Breast epithelium (tissue), 4 donors: Measurements from ENCODE around the gene HEXD. TPM values are rescaled to one million over a fixed set of nuclear protein-coding genes. Genes with fewer than 3 reads are reported as not detected.
A peak's percentile ranks its signal among the peaks of the same experiment; 100 is the strongest.
"Not testable (repeated sequence)": the region's sequence is repeated elsewhere in the genome, so short reads cannot be mapped to it uniquely, and the experiment has no call there.

Experiments
- DNase-seq, 2 donors: peaks; one replicate each; pipeline ENCODE4 v3.0.0-alpha.2; 2019; ENCODE audit warnings: low spot score in 2 of 2
- H3K27ac ChIP-seq, 2 donors: fragments of 200-600 bp; sonication (generic) in 1 of 2; one replicate each; pipeline ENCODE4 v1.5.1; 2016 to 2019; ENCODE audit warnings: mild to moderate bottlenecking in 1 of 2
- H3K27me3 ChIP-seq, 2 donors: fragments of 200-600 bp; sonication (generic) in 1 of 2; one replicate each; pipeline versions ENCODE4 v1.5.1 to v1.6.0; 2017 to 2019; ENCODE audit warnings: control low read depth in 1 of 2, mild to moderate bottlenecking in 1 of 2
- H3K36me3 ChIP-seq: fragments of 200-600 bp; one replicate; pipeline ENCODE4 v1.5.1; 2019
- H3K4me1 ChIP-seq, 2 donors: fragments of 200-600 bp; sonication (generic); one replicate each; pipeline ENCODE4 v1.5.1; 2016 to 2019; ENCODE audit warnings: control low read depth in 1 of 2
- H3K4me3 ChIP-seq, 3 donors: fragments of 200-600 bp; sonication (generic); 1 replicate in 2 of 3; 2 replicates in 1 of 3; pipeline ENCODE4 v1.5.1; 2016 to 2019; ENCODE audit warnings: mild to moderate bottlenecking in 3 of 3, moderate library complexity in 2 of 3
- H3K9me3 ChIP-seq, 2 donors: fragments of 200-600 bp; sonication (generic) in 1 of 2; one replicate each; pipeline ENCODE4 v1.5.1; 2016 to 2019; ENCODE audit warnings: control low read depth in 1 of 2
- CTCF ChIP-seq, 3 donors: fragments of 450-650 bp; IDR thresholded peaks; one replicate each; pipeline ENCODE4 v1.5.1; 2016 to 2017; ENCODE audit warnings: antibody characterized with exemption in 3 of 3, mild to moderate bottlenecking in 3 of 3, moderate library complexity in 3 of 3
- POLR2A ChIP-seq: fragments of 450-650 bp; IDR thresholded peaks from one replicate; pipeline ENCODE4 v1.6.1; 2016; ENCODE audit warnings: antibody characterized with exemption, mild to moderate bottlenecking, moderate library complexity
- POLR2AphosphoS5 ChIP-seq, 3 donors: sonication (generic); formaldehyde crosslinking; IDR thresholded peaks; one replicate each; pipeline ENCODE4 v1.6.1; 2017; ENCODE audit warnings: antibody characterized with exemption in 3 of 3
- intact Hi-C: fragments of 100-400 bp; cut with DNase I; formaldehyde crosslinking; loops from one replicate; pipeline ENCODE4 v1.15.1; 2023; ENCODE audit warnings: low total_unique reads
- total RNA-seq, 3 donors: library from RNA; depleted of rRNA; stranded (reverse); fragments of >200 nt; gene quantifications; one replicate each; pipeline ENCODE4 v1.1.0, GENCODE V29; 2016

HEXD gene
- total RNA-seq, 3 donors from 2014 or later = 48.2 to 157 (median 68.2) TPM

- no peaks in the 10 kb centered on the region for H3K9me3 ChIP-seq
- H3K4me3 ChIP-seq = no peak overlapping the region
- intact Hi-C loops = no loop called here
- no peaks in the 10 kb centered on the region for H3K27me3 ChIP-seq
- DNase-seq = no peak
- peaks cover 7 to 10% of the 10 kb centered on the region in 2 donors for H3K4me1 ChIP-seq
- peak overlapping the region in 1 of 2 donors; percentile 91 for H3K27ac ChIP-seq
- no peak for TF ChIP-seq POLR2AphosphoS5 (IDR thresholded peaks at IDR 0.05)
- TF ChIP-seq POLR2A = no peak
- TF ChIP-seq CTCF (IDR thresholded peaks at IDR 0.05) = no peak
- no peaks in the 10 kb centered on the region for H3K36me3 ChIP-seq
Observed at GRCh38 chr17:82452162-82452561, 34.0 kb downstream of the HEXD start.

GRCh38 chr17:82453151-82453550 lies 35.0 kb downstream of the HEXD start:
- H3K4me1 ChIP-seq = peaks cover 7 to 10% of the 10 kb centered on the region in 2 donors
- H3K9me3 ChIP-seq, H3K27me3 ChIP-seq, H3K4me3 ChIP-seq, H3K27ac ChIP-seq, intact Hi-C loops, DNase-seq, H3K36me3 ChIP-seq: not testable (repeated sequence)

- H3K9me3 ChIP-seq, intact Hi-C loops, H3K36me3 ChIP-seq, H3K27me3 ChIP-seq, H3K27ac ChIP-seq, DNase-seq, H3K4me3 ChIP-seq: not testable (repeated sequence)
- H3K4me1 ChIP-seq = peaks cover 7 to 10% of the 10 kb centered on the region in 2 donors
Observed at GRCh38 chr17:82453706-82454105, 35.6 kb downstream of the HEXD start.

- Histone ChIP-seq H3K36me3 (no peaks in the 10 kb centered on the region), H3K27me3 (no peaks in the 10 kb centered on the region), H3K9me3 (no peaks in the 10 kb centered on the region), H3K27ac (peak overlapping the region; percentile 99 to 100), H3K4me1 (peaks cover 0 to 4% of the 10 kb centered on the region in 2 donors), H3K4me3 (peak overlapping the region; percentile 84 to 96 (median 93))
- intact Hi-C loops = no loop called here
- no peak for TF ChIP-seq POLR2A
- no peak for TF ChIP-seq CTCF (IDR thresholded peaks at IDR 0.05)
- no peak for TF ChIP-seq POLR2AphosphoS5 (IDR thresholded peaks at IDR 0.05)
- DNase-seq = no peak
Observed at GRCh38 chr17:82457073-82457928, 39.2 kb downstream of the HEXD start.

GRCh38 chr17:82457929-82458178 lies 39.7 kb downstream of the HEXD start:
- H3K9me3 ChIP-seq = no peaks in the 10 kb centered on the region
- H3K36me3 ChIP-seq = no peaks in the 10 kb centered on the region
- H3K4me3 ChIP-seq = peak overlapping the region; percentile 84 to 96 (median 93)
- H3K4me1 ChIP-seq = peaks cover 0 to 4% of the 10 kb centered on the region in 2 donors
- no peaks in the 10 kb centered on the region for H3K27me3 ChIP-seq
- peak overlapping the region; percentile 99 to 100 for H3K27ac ChIP-seq
- DNase-seq = peak in 1 of 2 donors; percentile 90
- no peak for TF ChIP-seq CTCF (IDR thresholded peaks at IDR 0.05)
- no peak for TF ChIP-seq POLR2AphosphoS5 (IDR thresholded peaks at IDR 0.05)
- TF ChIP-seq POLR2A = no peak
- intact Hi-C loops = no loop called here

- H3K27ac ChIP-seq = peak within 1 kb of the TSS; percentile 99 to 100
- H3K9me3 ChIP-seq = no peaks in the 10 kb centered on the region
- peak; percentile 99 for TF ChIP-seq POLR2A
- TF ChIP-seq POLR2AphosphoS5 (IDR thresholded peaks at IDR 0.05) = peak; percentile 98 to 99 (median 99)
- TF ChIP-seq CTCF (IDR thresholded peaks at IDR 0.05) = peak in 2 of 3 donors; percentile 4 to 22
- intact Hi-C loops = no loop called here
- DNase-seq = peak; percentile 96 to 97
- H3K4me3 ChIP-seq = peak within 1 kb of the TSS; percentile 84 to 96 (median 93)
- peaks cover 0 to 4% of the 10 kb centered on the region in 2 donors for H3K4me1 ChIP-seq
- H3K36me3 ChIP-seq = no peaks in the 10 kb centered on the region
- H3K27me3 ChIP-seq = no peaks in the 10 kb centered on the region
Observed at GRCh38 chr17:82458179-82458884, 40.2 kb downstream of the HEXD start, which contains the start of gene NARF. TSS of gene NARF (plus strand) at chr17:82458741. CDS start at chr17:82458804, 63 bp downstream.
